Omental fat pad (tissue), 4 donors: Measurements from ENCODE around the gene SERPINH1. TPM values are rescaled to one million over a fixed set of nuclear protein-coding genes. Genes with fewer than 3 reads are reported as not detected.
A peak's percentile ranks its signal among the peaks of the same experiment; 100 is the strongest.
"Not testable (repeated sequence)": the region's sequence is repeated elsewhere in the genome, so short reads cannot be mapped to it uniquely, and the experiment has no call there.

Experiments
- ATAC-seq: fragments of 150-250 bp; one replicate; pipeline ENCODE4 v1.9.1; 2016; ENCODE audit warnings: mild to moderate bottlenecking, moderate library complexity; ENCODE audit not compliant: low FRiP score
- DNase-seq: peaks from one replicate; pipeline ENCODE4 v3.0.0-alpha.2; 2019; ENCODE audit warnings: low spot score
- CTCF ChIP-seq, 3 donors: fragments of 450-650 bp; IDR thresholded peaks; one replicate each; pipeline ENCODE4 v1.5.1; 2016 to 2017; ENCODE audit warnings: antibody characterized with exemption in 3 of 3, mild to moderate bottlenecking in 3 of 3, moderate library complexity in 2 of 3
- total RNA-seq, 4 donors: library from RNA; depleted of rRNA; stranded (reverse); fragments of >200 nt; gene quantifications; one replicate each; pipeline ENCODE4 v1.1.0, GENCODE V29; 2016

SERPINH1 gene
- total RNA-seq, 4 donors from 2014 or later: 307 to 804 (median 482) TPM

- ATAC-seq (peak; percentile 75), DNase-seq (peak; percentile 42)
- no peak for TF ChIP-seq CTCF (IDR thresholded peaks at IDR 0.05)
Measured at GRCh38 chr11:75583718-75584658, 21.9 kb downstream of the SERPINH1 start.

- DNase-seq: not testable (repeated sequence)
Measured at GRCh38 chr11:75584659-75585292, 22.7 kb downstream of the SERPINH1 start.

GRCh38 chr11:75585293-75585670 is 23.2 kb downstream of the SERPINH1 start:
- TF ChIP-seq CTCF (IDR thresholded peaks at IDR 0.05): no peak
- ATAC-seq (no peak), DNase-seq (no peak)

More at GRCh38 chr11:75584659-75585292, 22.7 kb downstream of the SERPINH1 start:
- ATAC-seq: not testable (repeated sequence)

GRCh38 chr11:75586395-75586794 is 24.3 kb downstream of the SERPINH1 start:
- TF ChIP-seq CTCF (IDR thresholded peaks at IDR 0.05): no peak
- DNase-seq (no peak), ATAC-seq (no peak)

- no peak for ATAC-seq
- no peak for TF ChIP-seq CTCF (IDR thresholded peaks at IDR 0.05)
- no peak for DNase-seq
Measured at GRCh38 chr11:75588051-75588481, 26.0 kb downstream of the SERPINH1 start.

- no peak for DNase-seq
- ATAC-seq: no peak
- no peak for TF ChIP-seq CTCF (IDR thresholded peaks at IDR 0.05)
Measured at GRCh38 chr11:75589051-75589450, 27.0 kb downstream of the SERPINH1 start.

GRCh38 chr11:75589933-75590332 is 27.9 kb downstream of the SERPINH1 start:
- ATAC-seq: no peak
- no peak for DNase-seq
- TF ChIP-seq CTCF (IDR thresholded peaks at IDR 0.05): no peak
